AG09309 (cell line): ENCODE data around the gene COL18A1.

ENCODE experiments used
- DNase-seq: peaks from one replicate; pipeline ENCODE4 v3.0.0-alpha.2; 2010; ENCODE audit warnings: low read depth
- H3K4me3 ChIP-seq: 2 replicates; pipeline ENCODE4 v1.5.1; 2011; ENCODE audit warnings: mild to moderate bottlenecking, low read depth, low read length, moderate library complexity; ENCODE audit not compliant: control insufficient read depth
- CTCF ChIP-seq: IDR thresholded peaks from 2 replicates; pipeline ENCODE4 v1.5.1; 2011; ENCODE audit warnings: mild to moderate bottlenecking, low read depth, low read length, inconsistent platforms; ENCODE audit not compliant: insufficient read depth, control insufficient read depth; ENCODE audit errors: missing control alignments

The COL18A1 gene

DNA sequence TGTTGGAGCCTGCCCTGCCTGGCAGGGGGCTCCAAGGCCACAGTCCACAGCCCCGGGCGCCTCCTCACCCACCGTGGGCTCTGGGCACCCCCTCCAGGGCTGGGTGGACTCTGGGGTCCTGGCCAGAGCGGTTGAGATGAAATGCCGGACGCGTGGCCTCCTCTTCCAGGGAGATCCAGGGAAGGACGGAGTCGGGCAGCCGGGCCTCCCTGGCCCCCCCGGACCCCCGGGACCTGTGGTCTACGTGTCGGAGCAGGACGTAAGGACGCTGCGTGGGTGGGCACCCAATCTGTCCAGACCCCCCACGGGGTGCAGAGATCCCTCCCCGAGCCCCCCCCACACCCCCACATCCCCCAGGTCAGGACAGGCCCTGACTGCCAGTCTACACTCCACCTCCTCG, 86.1 kb downstream of the COL18A1 start:
- no peak overlapping the region for H3K4me3 ChIP-seq
- DNase-seq = no peak
- TF ChIP-seq CTCF = no peak

DNA sequence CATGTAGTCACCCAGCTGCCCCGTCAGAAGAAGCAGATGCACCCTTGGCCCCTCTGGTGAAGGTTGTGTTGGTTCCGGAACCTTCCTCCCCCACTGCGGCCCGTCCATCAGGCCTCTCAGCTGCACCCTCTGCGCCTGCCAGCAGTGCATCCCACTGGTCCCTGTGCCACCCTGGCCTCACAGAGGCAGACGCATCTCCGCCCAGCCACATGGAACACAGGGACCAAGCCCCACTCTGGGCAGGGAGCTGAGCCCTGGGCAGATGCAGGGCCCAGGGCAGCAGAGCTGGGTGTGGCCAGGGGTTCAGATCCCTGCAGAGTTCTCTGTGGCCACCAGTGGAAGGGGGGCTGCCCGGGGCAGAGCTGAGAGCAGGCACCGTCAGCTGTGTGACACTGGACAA, 86.7 kb downstream of the COL18A1 start:
- no peak for DNase-seq
- no peak for TF ChIP-seq CTCF
- H3K4me3 ChIP-seq = no peak overlapping the region

- TF ChIP-seq CTCF = no peak
- no peak for DNase-seq
- H3K4me3 ChIP-seq = no peak overlapping the region
These were observed 87.8 kb downstream of the COL18A1 start for GRCh38 chr21:45492765-45493164.

- no peak for DNase-seq
- no peak overlapping the region for H3K4me3 ChIP-seq
- no peak for TF ChIP-seq CTCF
These were observed 88.5 kb downstream of the COL18A1 start for GRCh38 chr21:45493401-45494001.

DNA sequence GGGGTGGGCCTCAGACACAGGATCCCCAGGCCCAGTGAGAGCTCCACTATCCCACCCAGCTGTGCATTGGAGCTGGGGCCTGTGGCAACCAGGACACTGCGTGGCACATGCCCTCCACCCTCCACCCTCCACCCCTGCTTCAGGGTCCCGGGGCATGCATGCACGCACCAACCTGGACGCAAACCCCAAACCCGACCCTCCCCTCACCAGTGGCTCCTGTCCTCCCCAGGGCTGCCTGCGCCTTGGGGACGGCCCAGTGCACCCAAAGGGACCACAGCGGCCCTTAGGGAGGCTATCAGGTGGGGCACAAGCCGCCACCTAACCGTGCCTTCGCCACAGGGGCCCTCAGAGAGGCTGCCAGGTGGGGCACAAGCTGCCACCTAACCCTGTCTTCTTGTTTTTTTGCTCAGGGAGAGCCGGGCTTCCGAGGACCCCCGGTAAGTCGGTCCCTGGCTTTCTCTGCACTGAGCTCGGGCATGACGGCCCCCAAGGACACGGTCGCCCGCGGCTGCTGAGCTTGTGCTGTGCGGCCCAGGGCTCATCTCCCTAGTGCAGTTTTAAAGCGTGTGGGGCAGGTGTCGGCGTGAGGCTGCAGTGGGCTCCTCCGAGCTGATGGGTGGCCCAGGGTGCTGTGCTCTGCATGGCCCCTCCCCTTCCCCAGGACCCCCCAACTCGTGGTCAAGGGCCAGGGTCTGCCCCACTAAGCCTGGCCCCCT, 89.3 kb downstream of the COL18A1 start:
- DNase-seq = no peak
- no peak for TF ChIP-seq CTCF
- no peak overlapping the region for H3K4me3 ChIP-seq

- no peak for TF ChIP-seq CTCF
These were observed 90.1 kb downstream of the COL18A1 start for GRCh38 chr21:45494851-45495680.

More at GRCh38 chr21:45494851-45495680, 90.1 kb downstream of the COL18A1 start:
- H3K4me3 ChIP-seq = no peak overlapping the region
- no peak for DNase-seq
